Activated gamma-delta T cell treated with Interleukin-2 at 50 U/mL for 16 hours (primary cell): ENCODE data around the gene IKZF3.
"Not testable (repeated sequence)": the region's sequence is repeated elsewhere in the genome, so short reads cannot be mapped to it uniquely, and the experiment has no call there.

Experiments
- DNase-seq: peaks from one replicate; pipeline ENCODE4 v3.0.0-alpha.2; 2020

Gene IKZF3

DNA sequence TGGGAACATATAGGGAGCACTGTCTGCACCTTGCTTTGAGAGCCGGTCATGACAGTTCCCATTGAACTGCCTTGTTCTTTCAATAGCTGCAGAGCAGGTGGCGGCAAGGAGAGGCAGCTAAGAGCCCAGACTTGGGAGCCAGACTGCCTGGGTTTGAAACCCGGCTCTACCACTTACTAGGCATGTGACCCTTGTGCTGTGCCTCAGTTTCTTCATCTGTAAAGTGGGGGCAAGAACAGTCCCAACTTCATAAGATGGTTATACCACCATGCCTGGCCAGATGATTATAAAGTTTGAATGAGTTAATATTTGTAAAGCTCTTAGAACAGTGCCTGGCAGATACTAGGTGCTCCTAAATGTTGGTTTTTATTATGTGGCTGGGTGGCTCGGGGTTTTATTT lies 149.9 kb downstream of the IKZF3 start:
- DNase-seq: no peak

DNA sequence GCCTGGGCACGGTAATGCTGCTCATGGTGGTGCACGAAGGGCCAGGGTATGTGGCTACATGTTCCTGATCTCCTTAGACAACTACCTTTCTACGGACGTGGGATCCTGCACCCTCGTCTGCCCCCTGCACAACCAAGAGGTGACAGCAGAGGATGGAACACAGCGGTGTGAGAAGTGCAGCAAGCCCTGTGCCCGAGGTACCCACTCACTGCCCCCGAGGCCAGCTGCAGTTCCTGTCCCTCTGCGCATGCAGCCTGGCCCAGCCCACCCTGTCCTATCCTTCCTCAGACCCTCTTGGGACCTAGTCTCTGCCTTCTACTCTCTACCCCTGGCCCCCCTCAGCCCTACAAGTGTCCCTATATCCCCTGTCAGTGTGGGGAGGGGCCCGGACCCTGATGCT lies 152.3 kb downstream of the IKZF3 start:
- no peak for DNase-seq

DNA sequence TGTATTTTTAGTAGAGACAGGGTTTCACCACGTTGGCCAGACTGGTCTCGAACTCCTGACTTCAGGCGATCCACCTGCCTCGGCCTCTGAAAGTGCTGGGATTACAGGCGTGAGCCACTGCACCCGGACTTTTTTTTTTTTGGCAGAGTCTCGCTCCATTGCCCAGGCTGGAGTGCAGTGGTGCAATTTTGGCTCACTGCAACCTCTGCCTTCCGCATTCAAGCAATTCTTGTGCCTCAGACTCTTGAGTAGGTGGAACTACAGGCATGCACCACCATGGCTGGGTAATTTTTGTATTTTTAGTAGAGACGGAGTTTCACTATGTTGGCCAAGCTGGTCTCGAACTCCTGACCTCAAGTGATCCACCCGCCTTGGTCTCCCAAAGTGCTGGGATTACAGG lies 153.0 kb downstream of the IKZF3 start:
- not testable (repeated sequence) for DNase-seq

DNA sequence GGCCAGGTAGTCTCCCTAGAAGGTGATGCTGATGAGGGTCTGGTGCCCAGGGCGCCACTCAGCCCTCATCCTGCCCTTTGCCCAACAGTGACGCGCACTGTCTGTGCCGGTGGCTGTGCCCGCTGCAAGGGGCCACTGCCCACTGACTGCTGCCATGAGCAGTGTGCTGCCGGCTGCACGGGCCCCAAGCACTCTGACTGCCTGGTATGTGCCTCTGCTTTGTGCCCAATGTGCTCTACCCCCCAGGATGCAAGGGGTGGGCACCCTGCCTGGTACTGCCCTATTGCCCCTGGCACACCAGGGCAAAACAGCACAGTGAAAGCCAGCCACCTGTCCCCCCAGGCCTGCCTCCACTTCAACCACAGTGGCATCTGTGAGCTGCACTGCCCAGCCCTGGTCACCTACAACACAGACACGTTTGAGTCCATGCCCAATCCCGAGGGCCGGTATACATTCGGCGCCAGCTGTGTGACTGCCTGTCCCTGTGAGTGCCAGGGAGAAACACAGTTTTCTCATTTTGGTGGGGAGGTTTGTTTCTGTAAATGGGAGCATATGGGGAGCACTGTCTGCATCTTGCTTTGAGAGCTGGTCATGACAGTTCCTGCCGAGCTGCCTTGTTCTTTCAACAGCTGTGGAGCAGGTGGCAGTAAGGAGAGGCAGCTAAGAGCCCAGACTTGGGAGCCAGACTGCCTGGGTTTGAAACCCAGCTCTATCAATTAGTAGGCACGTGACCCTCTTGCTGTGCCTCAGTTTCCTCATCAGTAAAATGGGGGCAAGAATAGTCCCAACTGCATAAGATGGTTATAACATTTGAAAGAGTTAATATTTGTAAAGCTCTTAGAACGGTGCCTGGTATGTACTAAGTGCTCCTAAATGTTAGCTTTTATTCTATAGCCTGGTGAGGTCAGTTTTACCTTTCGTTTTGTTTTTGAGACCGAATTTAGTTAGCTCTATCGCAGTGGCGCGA lies 153.8 kb downstream of the IKZF3 start:
- no peak for DNase-seq

DNA sequence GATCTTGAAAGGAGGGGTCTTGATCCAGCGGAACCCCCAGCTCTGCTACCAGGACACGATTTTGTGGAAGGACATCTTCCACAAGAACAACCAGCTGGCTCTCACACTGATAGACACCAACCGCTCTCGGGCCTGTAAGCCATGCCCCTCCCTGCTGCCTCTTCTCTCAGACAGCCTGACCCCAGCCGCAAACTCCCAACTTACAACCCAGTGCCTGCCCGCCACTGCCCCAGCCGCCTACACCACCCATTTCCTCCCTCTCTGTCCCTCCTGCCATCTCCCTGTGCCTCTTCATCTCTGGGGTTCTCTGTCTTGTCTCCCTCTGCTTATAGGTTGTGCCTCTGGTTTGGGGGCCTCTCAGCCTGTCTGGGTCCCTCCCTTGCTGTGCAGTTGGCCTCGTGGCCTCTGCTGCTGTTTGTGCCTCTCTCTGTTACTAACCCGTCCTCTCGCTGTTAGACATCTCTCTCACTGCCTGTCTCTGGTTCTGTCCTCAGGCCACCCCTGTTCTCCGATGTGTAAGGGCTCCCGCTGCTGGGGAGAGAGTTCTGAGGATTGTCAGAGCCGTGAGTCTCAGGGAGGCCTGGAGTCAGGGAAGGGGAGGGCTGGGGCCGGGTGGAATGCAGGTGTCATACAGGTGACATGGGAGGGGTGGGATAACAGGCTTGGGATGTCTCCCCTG lies 154.7 kb downstream of the IKZF3 start:
- DNase-seq: no peak
